CD8-positive, alpha-beta memory T cell (primary cell): ENCODE measurements around the gene VWA2. TPM values are rescaled to one million over a fixed set of nuclear protein-coding genes. Genes with fewer than 3 reads are reported as not detected.
"Not testable (repeated sequence)": the region's sequence is repeated elsewhere in the genome, so short reads cannot be mapped to it uniquely, and the experiment has no call there.

ENCODE experiments used
- CTCF ChIA-PET: fragments of 350-600 bp; sonication (Branson Sonifier 250); formaldehyde crosslinking; loops from one replicate; lab custom pipeline; 2021; ENCODE audit warnings: antibody characterized with exemption; lab: Charles Lee
- POLR2A ChIA-PET: fragments of 350-600 bp; sonication (Branson Sonifier 250); formaldehyde crosslinking; loops from one replicate; lab custom pipeline; 2021; ENCODE audit warnings: antibody characterized with exemption; lab: Charles Lee
- DNase-seq, 5 donors: peaks; one replicate each; pipeline versions ENCODE4 v3.0.0 to v3.0.0-alpha.2; 2020 to 2022; ENCODE audit warnings: mixed read lengths in 1 of 5
- H3K27ac ChIP-seq: one replicate; pipeline ENCODE4 v1.7.0; 2013; ENCODE audit warnings: low read depth, mild to moderate bottlenecking, low read length, moderate library complexity
- H3K27me3 ChIP-seq: 2 replicates; pipeline ENCODE4 v1.7.0; 2013; ENCODE audit warnings: low read length, mild to moderate bottlenecking; ENCODE audit not compliant: insufficient read depth, poor library complexity, severe bottlenecking
- H3K36me3 ChIP-seq: 2 replicates; pipeline ENCODE4 v1.7.0; 2013; ENCODE audit warnings: mild to moderate bottlenecking, low read length, moderate library complexity; ENCODE audit not compliant: insufficient read depth
- H3K4me1 ChIP-seq: 2 replicates; pipeline ENCODE4 v1.7.0; 2013; ENCODE audit warnings: mild to moderate bottlenecking, low read length, moderate library complexity; ENCODE audit not compliant: insufficient read depth
- H3K4me3 ChIP-seq: 2 replicates; pipeline ENCODE4 v1.7.0; 2013; ENCODE audit warnings: mild to moderate bottlenecking, low read length
- H3K9me3 ChIP-seq: 2 replicates; pipeline ENCODE4 v1.7.0; 2013; ENCODE audit warnings: mild to moderate bottlenecking, low read length
- H3K27ac Mint-ChIP-seq, 8 donors: one replicate each; pipeline ENCODE4 v1.8.0; 2020 to 2021; ENCODE audit warnings: mixed read lengths in 8 of 8, mild to moderate bottlenecking in 6 of 8, inconsistent platforms in 3 of 8, moderate library complexity in 3 of 8
- H3K27me3 Mint-ChIP-seq, 2 donors: one replicate each; pipeline ENCODE4 v1.8.0; 2020 to 2021; ENCODE audit warnings: mixed read lengths in 2 of 2, mild to moderate bottlenecking in 1 of 2, moderate library complexity in 1 of 2
- H3K36me3 Mint-ChIP-seq, 3 donors: one replicate each; pipeline ENCODE4 v1.8.0; 2020 to 2021; ENCODE audit warnings: mixed read lengths in 3 of 3, inconsistent platforms in 1 of 3, mild to moderate bottlenecking in 1 of 3
- H3K4me1 Mint-ChIP-seq, 3 donors: one replicate each; pipeline ENCODE4 v1.8.0; 2020 to 2021; ENCODE audit warnings: mixed read lengths in 3 of 3, inconsistent platforms in 1 of 3, mild to moderate bottlenecking in 1 of 3
- H3K4me3 Mint-ChIP-seq, 7 donors: one replicate each; pipeline ENCODE4 v1.8.0; 2020 to 2021; ENCODE audit warnings: mixed read lengths in 7 of 7, mild to moderate bottlenecking in 6 of 7, moderate library complexity in 4 of 7, inconsistent platforms in 2 of 7
- H3K9me3 Mint-ChIP-seq, 5 donors: one replicate each; pipeline ENCODE4 v1.8.0; 2020 to 2022; ENCODE audit warnings: mixed read lengths in 5 of 5, mild to moderate bottlenecking in 3 of 5, moderate library complexity in 2 of 5, inconsistent platforms in 1 of 5
- polyA plus RNA-seq: library from polyadenylated mRNA; unstranded; fragments of 300-500 nt; fragmentation: Illumina TruSeq; gene quantifications from one replicate; pipeline ENCODE4 v1.2.3, GENCODE V29; 2021
- total RNA-seq, 2 experiments: library from RNA; stranded (reverse); gene quantifications; one replicate each; pipeline ENCODE4 v1.2.3, GENCODE V29; 2021

The VWA2 gene
- total and polyA plus RNA-seq, 3 experiments from 2014 or later: not detected

DNA sequence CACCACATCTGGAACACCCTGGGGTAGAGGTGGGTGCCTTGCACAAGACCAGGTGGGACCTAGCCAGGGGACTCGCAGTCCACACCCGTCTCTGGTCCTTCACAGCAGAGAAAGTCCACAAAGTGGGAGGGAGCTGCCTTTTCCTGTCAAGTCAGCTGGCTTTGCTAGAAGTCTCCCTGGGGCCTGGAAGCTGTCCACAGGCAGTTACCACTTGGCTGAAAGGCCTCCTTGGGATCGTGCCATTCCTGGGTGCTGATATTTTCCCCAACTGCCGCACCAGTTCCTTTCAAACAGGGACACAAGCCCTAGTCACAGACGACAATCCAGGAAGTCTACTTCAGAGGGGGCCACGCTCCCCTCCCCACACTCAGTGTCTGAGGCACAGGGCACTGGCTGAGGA is 89.8 kb downstream of the VWA2 start:
- Mint-ChIP-seq H3K4me1 (no peaks in the 10 kb centered on the region), H3K27ac (no peak overlapping the region), H3K36me3 (no peaks in the 10 kb centered on the region), H3K27me3 (peaks cover 0 to 5% of the 10 kb centered on the region in 2 donors), H3K4me3 (no peak overlapping the region), H3K9me3 (no peaks in the 10 kb centered on the region)
- no peak for DNase-seq
- Histone ChIP-seq H3K36me3 (no peaks in the 10 kb centered on the region), H3K4me1 (no peaks in the 10 kb centered on the region), H3K9me3 (no peaks in the 10 kb centered on the region), H3K27ac (no peak overlapping the region), H3K4me3 (no peak overlapping the region), H3K27me3 (no peaks in the 10 kb centered on the region)
- ChIA-PET POLR2A (no interaction called here), CTCF (interaction anchor here (2.8 kb wide), 1 partner anchor 25 kb away, joined by 7 read pairs; no protein-coding TSS in a partner anchor)

DNA sequence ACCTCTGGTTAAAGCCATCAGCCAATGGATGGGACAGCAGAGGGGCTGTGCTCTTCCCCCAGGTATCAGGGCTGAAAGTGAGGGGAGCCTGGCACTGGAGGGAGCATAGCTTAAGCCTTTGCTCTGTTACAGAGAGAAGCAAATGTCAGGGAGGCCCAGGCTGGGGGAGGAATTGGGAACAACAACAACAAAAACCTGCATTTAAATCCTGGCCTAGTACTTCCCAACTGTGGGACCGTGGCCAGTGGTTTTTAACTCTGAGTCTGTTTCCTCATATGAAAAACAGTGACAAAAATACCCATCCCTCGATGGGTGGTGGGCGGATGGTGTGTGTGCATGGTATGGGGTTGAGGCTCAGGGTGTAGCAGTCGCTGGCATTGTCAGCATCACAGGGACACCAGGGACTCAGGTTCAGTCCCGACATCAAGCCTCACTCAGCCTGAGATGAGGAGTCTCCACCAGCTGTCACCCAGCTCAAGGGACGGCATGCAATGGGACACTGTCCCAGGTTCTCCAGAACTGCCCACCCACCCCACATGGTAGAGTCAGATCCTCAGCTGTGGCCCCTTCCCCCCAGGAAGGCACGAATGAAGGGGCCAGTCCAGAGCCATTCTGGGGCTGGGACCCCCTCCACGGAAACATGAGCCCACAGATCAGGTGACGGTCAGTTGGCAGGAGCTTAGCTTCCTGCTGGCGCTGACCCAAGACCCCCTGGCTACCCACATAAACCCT is 90.7 kb downstream of the VWA2 start:
- Histone ChIP-seq H3K4me3 (no peak overlapping the region), H3K27ac (no peak overlapping the region), H3K27me3 (no peaks in the 10 kb centered on the region), H3K9me3 (no peaks in the 10 kb centered on the region), H3K36me3 (no peaks in the 10 kb centered on the region), H3K4me1 (no peaks in the 10 kb centered on the region)
- Mint-ChIP-seq H3K4me3 (no peak overlapping the region), H3K36me3 (no peaks in the 10 kb centered on the region), H3K9me3 (no peaks in the 10 kb centered on the region), H3K4me1 (no peaks in the 10 kb centered on the region), H3K27ac (no peak overlapping the region), H3K27me3 (peaks cover 4 to 5% of the 10 kb centered on the region in 2 donors)
- ChIA-PET CTCF (interaction anchor here (2.8 kb wide), 1 partner anchor 26 kb away, joined by 7 read pairs; no protein-coding TSS in a partner anchor), POLR2A (no interaction called here)
- DNase-seq: no peak

- no peak overlapping the region for H3K27ac Mint-ChIP-seq
- H3K36me3 Mint-ChIP-seq: no peaks in the 10 kb centered on the region
- no peaks in the 10 kb centered on the region for H3K36me3 ChIP-seq
- ChIA-PET CTCF (interaction anchor here (1.1 kb wide), 1 partner anchor 9 kb away, joined by 3 read pairs; no protein-coding TSS in a partner anchor), POLR2A (no interaction called here)
- H3K4me3 ChIP-seq: no peak overlapping the region
- H3K4me3 Mint-ChIP-seq: no peak overlapping the region
- peaks cover 2 to 8% (median 5%) of the 10 kb centered on the region in 3 donors for H3K4me1 Mint-ChIP-seq
- DNase-seq: no peak
- no peaks in the 10 kb centered on the region for H3K27me3 ChIP-seq
- H3K27me3 Mint-ChIP-seq: peaks cover 3 to 10% of the 10 kb centered on the region in 2 donors
- H3K4me1 ChIP-seq: no peaks in the 10 kb centered on the region
- no peaks in the 10 kb centered on the region for H3K9me3 ChIP-seq
- H3K9me3 Mint-ChIP-seq: no peaks in the 10 kb centered on the region
- no peak overlapping the region for H3K27ac ChIP-seq
These were observed 93.5 kb downstream of the VWA2 start for GRCh38 chr10:114332301-114333192.

GRCh38 chr10:114333441-114333840 is 94.4 kb downstream of the VWA2 start:
- DNase-seq, CTCF ChIA-PET, H3K27me3 ChIP-seq, H3K27ac Mint-ChIP-seq, H3K9me3 ChIP-seq, H3K4me3 ChIP-seq, H3K4me1 Mint-ChIP-seq, H3K9me3 Mint-ChIP-seq, POLR2A ChIA-PET, H3K36me3 Mint-ChIP-seq, H3K4me1 ChIP-seq, H3K4me3 Mint-ChIP-seq, H3K27ac ChIP-seq, H3K36me3 ChIP-seq: not testable (repeated sequence)
- peaks cover 2 to 12% of the 10 kb centered on the region in 2 donors for H3K27me3 Mint-ChIP-seq

- Histone ChIP-seq H3K36me3 (no peaks in the 10 kb centered on the region), H3K27me3 (no peaks in the 10 kb centered on the region), H3K4me1 (no peaks in the 10 kb centered on the region), H3K9me3 (no peaks in the 10 kb centered on the region), H3K4me3 (no peak overlapping the region), H3K27ac (no peak overlapping the region)
- CTCF ChIA-PET: no interaction called here
- DNase-seq: no peak
- Mint-ChIP-seq H3K9me3 (peaks cover 0 to 2% (median 0%) of the 10 kb centered on the region in 5 donors), H3K27ac (no peak overlapping the region), H3K4me1 (peaks cover 2 to 8% (median 6%) of the 10 kb centered on the region in 3 donors), H3K27me3 (peaks cover 2 to 17% of the 10 kb centered on the region in 2 donors), H3K4me3 (no peak overlapping the region), H3K36me3 (no peaks in the 10 kb centered on the region)
- POLR2A ChIA-PET: no interaction called here
These were observed 95.2 kb downstream of the VWA2 start for GRCh38 chr10:114334301-114334700.

- Histone ChIP-seq H3K27me3 (no peaks in the 10 kb centered on the region), H3K4me1 (no peaks in the 10 kb centered on the region), H3K9me3 (no peaks in the 10 kb centered on the region), H3K27ac (no peak overlapping the region), H3K4me3 (no peak overlapping the region), H3K36me3 (no peaks in the 10 kb centered on the region)
- no peak overlapping the region for H3K27ac Mint-ChIP-seq
- no peak for DNase-seq
- peaks cover 0 to 2% (median 0%) of the 10 kb centered on the region in 5 donors for H3K9me3 Mint-ChIP-seq
- peaks cover 2 to 17% of the 10 kb centered on the region in 2 donors for H3K27me3 Mint-ChIP-seq
- peaks cover 2 to 8% (median 6%) of the 10 kb centered on the region in 3 donors for H3K4me1 Mint-ChIP-seq
- no peak overlapping the region for H3K4me3 Mint-ChIP-seq
- H3K36me3 Mint-ChIP-seq: no peaks in the 10 kb centered on the region
- ChIA-PET POLR2A (no interaction called here), CTCF (no interaction called here)
These were observed 96.6 kb downstream of the VWA2 start for GRCh38 chr10:114335614-114336013.

DNA sequence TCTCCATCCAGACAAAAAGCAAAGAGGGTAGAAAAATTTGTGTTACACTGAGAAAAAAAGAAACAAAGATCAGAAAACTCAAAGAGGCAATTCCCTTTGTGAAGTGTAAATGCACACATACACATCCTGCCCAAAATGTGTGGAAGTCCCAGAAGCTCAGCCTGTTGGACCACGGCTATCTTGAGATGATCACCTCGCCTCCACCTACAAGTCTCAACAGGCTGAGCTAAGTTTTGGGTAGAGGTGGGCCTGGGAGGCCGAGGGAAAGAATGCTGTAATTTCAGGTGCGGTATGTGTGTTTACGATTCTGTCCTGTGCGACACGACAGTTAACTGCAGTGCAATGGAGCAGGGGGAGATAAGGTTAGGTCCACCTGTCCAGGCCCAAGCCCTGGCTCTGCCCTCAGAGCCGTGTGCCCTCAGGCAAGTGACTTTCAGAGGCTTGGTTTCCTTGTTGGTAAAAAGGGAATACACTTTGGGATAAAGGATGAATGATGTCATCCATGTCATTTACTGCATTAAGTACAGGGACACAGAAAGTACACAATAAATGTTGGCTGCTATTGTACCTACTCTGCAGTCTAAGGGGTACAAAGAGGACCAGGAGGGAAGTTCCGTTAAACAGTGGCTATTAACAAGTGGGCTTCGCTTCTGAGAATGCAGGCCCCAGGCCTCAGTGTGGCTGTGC is 97.9 kb downstream of the VWA2 start:
- no peaks in the 10 kb centered on the region for H3K36me3 ChIP-seq
- H3K4me3 Mint-ChIP-seq: no peak overlapping the region
- no peak overlapping the region for H3K27ac Mint-ChIP-seq
- no peaks in the 10 kb centered on the region for H3K36me3 Mint-ChIP-seq
- peaks cover 2 to 8% (median 6%) of the 10 kb centered on the region in 3 donors for H3K4me1 Mint-ChIP-seq
- H3K27me3 ChIP-seq: no peaks in the 10 kb centered on the region
- no peak overlapping the region for H3K4me3 ChIP-seq
- ChIA-PET POLR2A (no interaction called here), CTCF (no interaction called here)
- peaks cover 0 to 20% of the 10 kb centered on the region in 2 donors for H3K27me3 Mint-ChIP-seq
- H3K9me3 ChIP-seq: no peaks in the 10 kb centered on the region
- H3K9me3 Mint-ChIP-seq: peaks cover 0 to 2% (median 0%) of the 10 kb centered on the region in 5 donors
- no peak for DNase-seq
- no peaks in the 10 kb centered on the region for H3K4me1 ChIP-seq
- H3K27ac ChIP-seq: no peak overlapping the region
